OCI-LY3 (cell line): ENCODE measurements around the gene ERC1.

Source experiments
- EZH2phosphoT487 ChIP-seq: fragments of 200-600 bp; shearing (Covaris generic); IDR thresholded peaks from 2 replicates; pipeline ENCODE4 v1.6.1; 2018; ENCODE audit warnings: antibody characterized with exemption, mixed run types, low read depth
- TF ChIP-seq, protein P1 (sequence below): fragments of 200-600, 300-600 bp; sonication (generic); IDR thresholded peaks from 2 replicates; pipeline ENCODE4 v1.5.1; 2014; ENCODE audit warnings: antibody characterized with exemption, low read length, low read depth

DNA sequence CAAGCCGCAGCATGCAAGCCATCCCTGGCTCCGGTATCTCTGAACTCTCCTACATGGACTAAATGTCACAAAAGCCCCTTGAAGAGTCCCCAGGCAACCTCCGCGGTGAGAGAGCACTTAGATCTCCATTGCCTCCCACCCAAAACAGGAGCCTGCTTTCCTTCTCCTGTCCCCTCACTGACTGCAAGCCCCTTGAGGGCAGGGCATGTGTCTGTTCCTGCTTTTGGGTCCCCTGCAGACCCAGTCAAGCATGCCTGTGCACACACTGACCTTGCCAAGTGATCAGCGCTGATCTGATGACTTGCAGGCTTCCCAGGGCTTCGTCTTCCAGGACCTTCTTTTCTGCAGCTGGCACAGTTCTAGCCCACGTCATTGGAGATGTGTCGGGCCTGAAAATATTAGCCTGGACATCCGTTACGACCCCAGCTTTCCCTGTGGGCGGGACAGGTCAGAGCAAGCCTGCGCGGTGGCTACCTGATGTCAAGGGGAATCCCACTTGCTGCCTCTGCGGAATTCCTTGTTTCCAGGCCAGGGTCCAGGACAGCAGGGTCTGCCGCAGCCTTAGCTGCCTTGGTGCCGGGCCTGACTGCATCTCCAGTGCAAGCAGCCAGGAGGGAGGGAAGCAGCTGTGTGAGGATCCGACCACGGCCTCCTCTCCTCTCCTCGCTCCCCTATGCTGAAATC is 510.8 kb downstream of the ERC1 start:
- TF ChIP-seq, protein P1, sequence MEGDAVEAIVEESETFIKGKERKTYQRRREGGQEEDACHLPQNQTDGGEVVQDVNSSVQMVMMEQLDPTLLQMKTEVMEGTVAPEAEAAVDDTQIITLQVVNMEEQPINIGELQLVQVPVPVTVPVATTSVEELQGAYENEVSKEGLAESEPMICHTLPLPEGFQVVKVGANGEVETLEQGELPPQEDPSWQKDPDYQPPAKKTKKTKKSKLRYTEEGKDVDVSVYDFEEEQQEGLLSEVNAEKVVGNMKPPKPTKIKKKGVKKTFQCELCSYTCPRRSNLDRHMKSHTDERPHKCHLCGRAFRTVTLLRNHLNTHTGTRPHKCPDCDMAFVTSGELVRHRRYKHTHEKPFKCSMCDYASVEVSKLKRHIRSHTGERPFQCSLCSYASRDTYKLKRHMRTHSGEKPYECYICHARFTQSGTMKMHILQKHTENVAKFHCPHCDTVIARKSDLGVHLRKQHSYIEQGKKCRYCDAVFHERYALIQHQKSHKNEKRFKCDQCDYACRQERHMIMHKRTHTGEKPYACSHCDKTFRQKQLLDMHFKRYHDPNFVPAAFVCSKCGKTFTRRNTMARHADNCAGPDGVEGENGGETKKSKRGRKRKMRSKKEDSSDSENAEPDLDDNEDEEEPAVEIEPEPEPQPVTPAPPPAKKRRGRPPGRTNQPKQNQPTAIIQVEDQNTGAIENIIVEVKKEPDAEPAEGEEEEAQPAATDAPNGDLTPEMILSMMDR: no peak
- no peak for TF ChIP-seq EZH2phosphoT487
